ENCODE results near the gene C22orf39.

Gene C22orf39

DNA sequence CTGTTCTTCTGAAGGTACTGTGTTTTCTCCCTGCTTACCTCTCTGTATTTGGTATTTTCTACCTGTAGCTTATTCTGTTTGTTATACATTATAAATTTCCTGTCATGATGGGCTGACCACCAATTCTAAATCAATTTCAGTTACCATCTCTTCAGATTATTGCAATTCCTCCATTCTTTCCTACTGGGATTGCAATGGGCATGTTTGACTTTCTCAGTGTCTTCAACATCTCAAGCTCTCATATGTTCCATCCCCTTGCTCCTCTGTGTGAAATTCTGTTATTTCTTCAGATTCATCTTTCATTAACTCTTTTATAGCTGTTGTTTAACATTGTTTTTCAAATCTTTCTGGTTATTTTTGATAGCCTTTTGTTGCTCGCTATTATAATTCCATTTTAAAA, 15.5 kb upstream of the C22orf39 start:
- H3K36me3 ChIP-seq = peaks cover 64 to 90% (median 83%) of the 10 kb centered on the region in 3 donors
- intact Hi-C loops (cut with DNase I; ENCODE audit: low total_unique reads) = no loop called here

DNA sequence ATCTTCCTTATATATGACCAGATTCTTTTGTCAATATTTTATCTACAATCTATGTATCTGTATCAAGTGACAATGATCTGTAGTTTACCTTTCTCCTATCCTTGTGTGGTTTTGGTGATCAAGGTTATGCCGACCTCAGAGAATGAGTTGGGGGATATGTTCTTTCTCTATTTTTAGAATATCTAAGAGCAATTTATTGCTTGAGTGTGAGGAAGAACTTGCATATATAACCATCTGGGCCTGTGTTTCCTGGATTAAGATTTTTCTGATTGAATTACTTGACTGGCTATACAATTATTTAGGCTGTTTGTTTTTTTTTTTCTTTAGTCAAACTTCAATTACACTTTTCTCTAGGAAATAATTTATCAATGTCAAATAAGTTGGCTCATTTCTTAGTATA, 14.0 kb upstream of the C22orf39 start:
- peaks cover 63 to 90% (median 83%) of the 10 kb centered on the region in 3 donors for H3K36me3 ChIP-seq
- no peak for TF ChIP-seq CTCF (IDR thresholded peaks at IDR 0.05)

More for the DNA sequence above, 15.5 kb upstream of the C22orf39 start:
- no peak for TF ChIP-seq CTCF (IDR thresholded peaks at IDR 0.05)
- H3K27ac ChIP-seq = no peak overlapping the region
- no peaks in the 10 kb centered on the region for H3K9me3 ChIP-seq
- no peaks in the 10 kb centered on the region for H3K27me3 ChIP-seq
- no peak overlapping the region for H3K4me3 ChIP-seq
- DNase-seq = no peak
- H3K4me1 ChIP-seq = no peaks in the 10 kb centered on the region

DNA sequence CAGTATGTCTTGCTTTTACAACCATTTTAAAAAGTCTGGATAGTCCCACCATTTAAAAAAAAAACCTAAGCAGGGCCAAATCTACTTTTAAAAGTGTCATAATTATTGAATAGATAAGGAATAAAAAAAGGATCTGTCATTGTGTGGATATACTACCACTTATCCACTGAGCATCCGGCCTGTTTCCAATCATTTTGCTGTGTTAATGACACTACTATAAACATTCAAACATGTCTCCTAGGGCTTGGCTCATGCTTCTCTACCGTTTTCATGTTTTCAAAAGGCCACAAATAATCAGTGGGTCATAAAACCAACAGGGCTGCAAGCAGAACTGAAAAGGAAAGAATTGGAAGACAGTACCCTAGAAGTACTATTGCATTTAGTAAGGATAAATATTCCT, 12.5 kb upstream of the C22orf39 start:
- Histone ChIP-seq H3K36me3 (peaks cover 62 to 90% (median 83%) of the 10 kb centered on the region in 3 donors), H3K4me1 (no peaks in the 10 kb centered on the region), H3K9me3 (no peaks in the 10 kb centered on the region), H3K4me3 (no peak overlapping the region), H3K27me3 (no peaks in the 10 kb centered on the region), H3K27ac (no peak overlapping the region)
- intact Hi-C loops (cut with DNase I; ENCODE audit: low total_unique reads) = no loop called here
- no peak for TF ChIP-seq CTCF (IDR thresholded peaks at IDR 0.05)
- no peak for DNase-seq

More for the DNA sequence above, 14.0 kb upstream of the C22orf39 start:
- DNase-seq = no peak
- H3K27me3 ChIP-seq = no peaks in the 10 kb centered on the region
- H3K4me3 ChIP-seq = no peak overlapping the region
- H3K27ac ChIP-seq = no peak overlapping the region
- intact Hi-C loops (cut with DNase I; ENCODE audit: low total_unique reads) = no loop called here
- H3K9me3 ChIP-seq = no peaks in the 10 kb centered on the region
- H3K4me1 ChIP-seq = no peaks in the 10 kb centered on the region

GRCh38 chr22:19457828-19458428, 10.4 kb upstream of the C22orf39 start:
- no peaks in the 10 kb centered on the region for H3K4me1 ChIP-seq
- intact Hi-C loops (cut with DNase I; ENCODE audit: low total_unique reads) = no loop called here
- TF ChIP-seq CTCF (IDR thresholded peaks at IDR 0.05) = no peak
- no peaks in the 10 kb centered on the region for H3K27me3 ChIP-seq
- H3K27ac ChIP-seq = no peak overlapping the region
- no peaks in the 10 kb centered on the region for H3K9me3 ChIP-seq
- peaks cover 64 to 94% (median 86%) of the 10 kb centered on the region in 3 donors for H3K36me3 ChIP-seq
- DNase-seq = no peak
- no peak overlapping the region for H3K4me3 ChIP-seq

GRCh38 chr22:19456541-19456940, 9.0 kb upstream of the C22orf39 start:
- no peak overlapping the region for H3K4me3 ChIP-seq
- no peak for TF ChIP-seq CTCF (IDR thresholded peaks at IDR 0.05)
- DNase-seq = no peak

More at GRCh38 chr22:19456541-19456940, 9.0 kb upstream of the C22orf39 start:
- no peak overlapping the region for H3K27ac ChIP-seq
- H3K4me1 ChIP-seq = no peaks in the 10 kb centered on the region
- no peaks in the 10 kb centered on the region for H3K9me3 ChIP-seq
- no peaks in the 10 kb centered on the region for H3K27me3 ChIP-seq
- intact Hi-C loops (cut with DNase I; ENCODE audit: low total_unique reads) = no loop called here
- H3K36me3 ChIP-seq = peaks cover 65 to 96% (median 89%) of the 10 kb centered on the region in 3 donors
